ENCODE results near the gene KCNIP1.

DNA sequence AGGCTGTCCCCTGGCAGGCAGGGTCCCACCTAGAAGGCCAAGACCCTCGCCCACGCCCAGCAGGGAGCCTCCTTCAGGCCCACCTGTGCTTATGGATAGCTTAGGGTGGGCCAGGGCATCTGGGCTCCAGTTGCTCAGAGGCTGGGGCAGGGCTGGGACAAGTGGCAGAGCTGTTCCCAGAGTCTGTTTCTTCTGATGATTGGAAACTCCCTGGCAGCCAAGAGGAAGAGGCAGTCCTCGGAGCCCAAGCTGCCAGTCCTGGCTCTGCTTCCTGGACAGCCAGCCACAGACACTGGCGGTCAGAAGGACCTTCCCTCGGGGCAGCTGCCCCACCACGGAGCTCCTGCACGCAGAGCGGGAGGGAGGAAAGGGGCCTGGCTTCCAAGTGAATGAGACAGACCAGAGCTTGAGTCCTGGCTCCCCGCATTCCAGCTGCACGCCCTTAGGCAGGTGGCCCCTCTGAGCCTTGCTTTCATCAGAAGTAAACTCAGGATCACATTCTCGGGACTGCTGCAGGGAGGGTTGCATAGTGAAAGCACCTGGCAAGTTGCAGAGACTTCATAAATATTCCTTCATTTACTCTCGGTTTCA lies 241.8 kb downstream of the KCNIP1 start:
- TF ChIP-seq, protein P1, sequence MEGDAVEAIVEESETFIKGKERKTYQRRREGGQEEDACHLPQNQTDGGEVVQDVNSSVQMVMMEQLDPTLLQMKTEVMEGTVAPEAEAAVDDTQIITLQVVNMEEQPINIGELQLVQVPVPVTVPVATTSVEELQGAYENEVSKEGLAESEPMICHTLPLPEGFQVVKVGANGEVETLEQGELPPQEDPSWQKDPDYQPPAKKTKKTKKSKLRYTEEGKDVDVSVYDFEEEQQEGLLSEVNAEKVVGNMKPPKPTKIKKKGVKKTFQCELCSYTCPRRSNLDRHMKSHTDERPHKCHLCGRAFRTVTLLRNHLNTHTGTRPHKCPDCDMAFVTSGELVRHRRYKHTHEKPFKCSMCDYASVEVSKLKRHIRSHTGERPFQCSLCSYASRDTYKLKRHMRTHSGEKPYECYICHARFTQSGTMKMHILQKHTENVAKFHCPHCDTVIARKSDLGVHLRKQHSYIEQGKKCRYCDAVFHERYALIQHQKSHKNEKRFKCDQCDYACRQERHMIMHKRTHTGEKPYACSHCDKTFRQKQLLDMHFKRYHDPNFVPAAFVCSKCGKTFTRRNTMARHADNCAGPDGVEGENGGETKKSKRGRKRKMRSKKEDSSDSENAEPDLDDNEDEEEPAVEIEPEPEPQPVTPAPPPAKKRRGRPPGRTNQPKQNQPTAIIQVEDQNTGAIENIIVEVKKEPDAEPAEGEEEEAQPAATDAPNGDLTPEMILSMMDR (IDR thresholded peaks at IDR 0.05 in 8 of 11, conservative IDR thresholded peaks at IDR 0.05 in 3 of 11): no peak
- TF ChIP-seq POLR2AphosphoS5 (IDR thresholded peaks at IDR 0.05) (no peak), POLR2A (IDR thresholded peaks at IDR 0.05) (no peak)
